Esophagus muscularis mucosa (tissue), 4 donors: ENCODE data around the gene LONP1. TPM values are rescaled to one million over a fixed set of nuclear protein-coding genes. Genes with fewer than 3 reads are reported as not detected.

Experiments
- DNase-seq: peaks from one replicate; pipeline ENCODE4 v3.0.0-alpha.2; 2017; ENCODE audit errors: extremely low spot score
- H3K27ac ChIP-seq, 4 donors: fragments of 200-600 bp; sonication (generic); replicated peaks in 1 of 4; 1 replicate in 3 of 4; 2 replicates in 1 of 4; pipeline ENCODE4 v1.5.1; 2016 to 2019; ENCODE audit warnings: mild to moderate bottlenecking in 1 of 4
- H3K27me3 ChIP-seq, 4 donors: fragments of 200-600 bp; sonication (generic); one replicate each; pipeline versions ENCODE4 v1.5.1 to v1.6.0; 2016 to 2019
- H3K36me3 ChIP-seq, 4 donors: fragments of 200-600 bp; sonication (generic); one replicate each; pipeline ENCODE4 v1.5.1; 2016 to 2019
- H3K4me1 ChIP-seq, 4 donors: fragments of 200-600 bp; sonication (generic); one replicate each; pipeline ENCODE4 v1.5.1; 2016 to 2019
- H3K4me3 ChIP-seq, 4 donors: fragments of 200-600 bp; sonication (generic); 1 replicate in 2 of 4; 2 replicates in 2 of 4; pipeline ENCODE4 v1.5.1; 2016 to 2019; ENCODE audit warnings: mild to moderate bottlenecking in 4 of 4, moderate library complexity in 1 of 4
- H3K9me3 ChIP-seq, 4 donors: fragments of 200-600 bp; sonication (generic); 1 replicate in 3 of 4; 2 replicates in 1 of 4; pipeline ENCODE4 v1.5.1; 2016 to 2019
- EP300 ChIP-seq: sonication (generic); formaldehyde crosslinking; IDR thresholded peaks from one replicate; pipeline ENCODE4 v1.6.1; 2017; ENCODE audit warnings: antibody characterized with exemption
- POLR2A ChIP-seq: fragments of 450-650 bp; IDR thresholded peaks from one replicate; pipeline ENCODE4 v1.6.1; 2017; ENCODE audit warnings: antibody characterized with exemption, moderate library complexity, mild to moderate bottlenecking, low read depth
- POLR2AphosphoS5 ChIP-seq, 2 donors: sonication (generic); formaldehyde crosslinking; IDR thresholded peaks; one replicate each; pipeline ENCODE4 v1.6.1; 2017; ENCODE audit warnings: antibody characterized with exemption in 2 of 2
- WGBS: methylation state at CpG from one replicate; pipeline ENCODE4 v1.1.5; 2018; 5-methylcytosine and 5-hydroxymethylcytosine counted together
- intact Hi-C: fragments of 100-400 bp; cut with DNase I; formaldehyde crosslinking; loops from one replicate; pipeline ENCODE4 v1.15.1; 2023
- total RNA-seq, 4 donors: library from RNA; depleted of rRNA; stranded (reverse); fragments of >200 nt; gene quantifications; one replicate each; pipeline versions ENCODE4 v1.1.0 to v1.2.1, GENCODE V29; 2016
- TF ChIP-seq, protein P1 (sequence below), 3 experiments: fragments of 200-600 bp in 2 of 3; fragments of 450-650 bp in 1 of 3; sonication (generic) in 2 of 3; IDR thresholded peaks; one replicate each; pipeline ENCODE4 v1.5.1; 2017 to 2019; ENCODE audit warnings: antibody characterized with exemption in 3 of 3, mild to moderate bottlenecking in 2 of 3, moderate library complexity in 1 of 3

LONP1 gene
- total RNA-seq, 4 donors from 2014 or later = 49.0 to 70.4 (median 54.3) TPM

DNA sequence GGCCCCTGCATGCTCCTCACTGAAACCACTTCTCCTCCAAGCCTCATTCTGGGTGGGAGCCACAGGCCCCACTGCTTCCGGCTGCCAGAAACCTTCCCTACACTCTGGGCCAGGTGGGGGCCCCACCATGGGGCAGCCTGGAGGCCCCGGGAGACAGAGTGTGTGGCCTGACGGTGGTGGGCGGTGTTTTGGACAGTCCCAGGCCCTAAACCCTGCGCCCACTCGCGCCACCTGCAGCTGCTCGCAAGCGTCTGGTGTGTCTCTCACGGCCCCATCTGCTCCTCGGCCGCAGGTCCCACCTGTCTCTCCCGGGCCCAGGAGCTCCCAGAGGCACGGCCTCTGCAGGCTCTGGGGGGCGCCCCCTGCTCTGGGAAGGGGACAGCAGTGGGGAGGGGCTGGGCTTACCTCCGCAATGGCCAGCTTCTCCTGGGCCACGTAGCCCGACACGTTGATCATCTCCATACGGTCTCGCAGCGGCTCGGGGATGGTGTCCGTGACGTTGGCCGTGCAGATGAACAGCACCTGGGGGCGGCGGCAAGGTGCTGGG lies 24.2 kb downstream of the LONP1 start:
- TF ChIP-seq, protein P1, sequence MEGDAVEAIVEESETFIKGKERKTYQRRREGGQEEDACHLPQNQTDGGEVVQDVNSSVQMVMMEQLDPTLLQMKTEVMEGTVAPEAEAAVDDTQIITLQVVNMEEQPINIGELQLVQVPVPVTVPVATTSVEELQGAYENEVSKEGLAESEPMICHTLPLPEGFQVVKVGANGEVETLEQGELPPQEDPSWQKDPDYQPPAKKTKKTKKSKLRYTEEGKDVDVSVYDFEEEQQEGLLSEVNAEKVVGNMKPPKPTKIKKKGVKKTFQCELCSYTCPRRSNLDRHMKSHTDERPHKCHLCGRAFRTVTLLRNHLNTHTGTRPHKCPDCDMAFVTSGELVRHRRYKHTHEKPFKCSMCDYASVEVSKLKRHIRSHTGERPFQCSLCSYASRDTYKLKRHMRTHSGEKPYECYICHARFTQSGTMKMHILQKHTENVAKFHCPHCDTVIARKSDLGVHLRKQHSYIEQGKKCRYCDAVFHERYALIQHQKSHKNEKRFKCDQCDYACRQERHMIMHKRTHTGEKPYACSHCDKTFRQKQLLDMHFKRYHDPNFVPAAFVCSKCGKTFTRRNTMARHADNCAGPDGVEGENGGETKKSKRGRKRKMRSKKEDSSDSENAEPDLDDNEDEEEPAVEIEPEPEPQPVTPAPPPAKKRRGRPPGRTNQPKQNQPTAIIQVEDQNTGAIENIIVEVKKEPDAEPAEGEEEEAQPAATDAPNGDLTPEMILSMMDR (IDR thresholded peaks at IDR 0.05) = no peak
- no peak for TF ChIP-seq EP300
- TF ChIP-seq POLR2AphosphoS5 (IDR thresholded peaks at IDR 0.05) = no peak
- no peak for TF ChIP-seq POLR2A
- Histone ChIP-seq H3K36me3 (peaks cover 64 to 92% (median 90%) of the 10 kb centered on the region in 4 donors), H3K27ac (no peak overlapping the region), H3K27me3 (no peaks in the 10 kb centered on the region), H3K4me3 (no peak overlapping the region), H3K9me3 (no peaks in the 10 kb centered on the region), H3K4me1 (peaks cover 22 to 39% (median 31%) of the 10 kb centered on the region in 4 donors)
- intact Hi-C loops = no loop called here
- no peak for DNase-seq
- WGBS = 69% methylated on average over 6 of the region's 28 CpGs

DNA sequence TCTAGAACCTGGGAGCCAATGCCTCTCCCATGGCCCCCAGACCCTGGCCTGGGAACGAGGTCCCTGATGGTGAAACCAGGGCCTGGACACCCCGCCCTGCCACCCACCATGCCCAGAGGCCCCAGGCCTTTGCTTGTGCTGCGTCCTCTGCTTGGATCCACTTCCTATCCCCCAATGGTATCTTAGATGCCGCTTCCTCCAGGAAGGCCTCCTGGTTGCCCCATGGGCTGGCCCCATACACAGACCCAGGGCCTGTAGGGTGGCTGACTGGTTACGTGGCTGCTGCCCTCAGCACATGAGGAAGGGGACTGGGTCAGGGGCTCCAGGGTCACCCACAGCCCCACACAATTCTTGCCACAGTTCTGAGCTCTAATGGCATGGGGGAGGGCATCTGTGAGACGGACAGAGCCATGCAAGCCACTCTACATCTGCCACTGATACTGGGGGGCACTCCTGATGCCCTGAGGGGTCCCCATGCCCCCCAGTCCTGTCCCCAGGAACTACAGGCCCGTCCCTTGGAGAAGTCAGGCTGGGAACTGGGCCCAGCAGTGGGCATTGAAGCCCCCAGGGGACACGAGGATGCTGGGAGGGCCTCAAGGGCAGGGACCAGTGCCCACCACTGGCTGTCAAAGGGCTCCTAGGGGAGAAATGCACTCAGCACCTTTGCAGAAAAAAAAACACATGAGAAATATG lies 24.8 kb downstream of the LONP1 start:
- WGBS = 89% methylated on average over 5 of the region's 8 CpGs
- Histone ChIP-seq H3K4me3 (no peak overlapping the region), H3K36me3 (peaks cover 58 to 86% (median 83%) of the 10 kb centered on the region in 4 donors), H3K27me3 (no peaks in the 10 kb centered on the region), H3K4me1 (peaks cover 22 to 42% (median 32%) of the 10 kb centered on the region in 4 donors), H3K27ac (no peak overlapping the region), H3K9me3 (no peaks in the 10 kb centered on the region)
- no peak for DNase-seq
- intact Hi-C loops = no loop called here
- no peak for TF ChIP-seq POLR2AphosphoS5 (IDR thresholded peaks at IDR 0.05)
- TF ChIP-seq POLR2A = no peak

DNA sequence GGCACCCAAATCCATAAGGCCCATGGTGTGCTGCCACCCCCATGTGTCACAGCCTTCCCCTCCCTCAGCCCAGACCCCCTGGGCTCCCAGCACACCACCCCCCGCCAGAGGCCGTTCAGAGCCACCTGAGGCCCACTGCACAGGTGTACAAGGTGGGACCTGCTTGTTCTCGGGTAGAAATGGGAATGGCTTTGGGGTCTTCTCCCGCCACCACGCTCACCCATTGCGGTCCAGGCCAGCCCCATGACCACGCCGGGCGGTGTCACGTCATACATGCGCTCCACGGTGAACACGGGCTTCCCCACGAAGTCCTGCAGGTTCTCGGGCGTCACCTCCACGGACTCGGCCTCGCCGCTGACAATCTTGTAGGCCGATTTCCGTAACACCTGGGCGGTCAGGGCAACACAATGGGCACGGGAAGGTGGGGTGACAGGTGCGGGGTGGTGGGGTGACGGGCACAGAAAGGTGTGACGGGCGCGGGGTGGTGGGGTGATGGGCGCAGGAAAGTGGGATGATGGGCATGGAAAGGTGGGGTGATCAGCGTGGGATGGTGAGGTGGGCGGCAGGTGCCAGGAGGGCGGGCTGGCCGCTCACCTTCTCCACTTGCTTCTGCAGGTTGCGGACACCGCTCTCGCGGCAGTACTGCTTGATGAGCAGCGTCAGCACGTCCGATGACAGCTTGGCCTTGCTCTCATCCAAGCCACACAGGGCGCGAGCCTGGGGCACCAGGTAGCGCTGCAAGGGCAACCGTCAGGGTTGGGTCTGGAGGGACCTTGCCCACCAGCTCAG lies 25.6 kb downstream of the LONP1 start:
- peaks cover 22 to 48% (median 36%) of the 10 kb centered on the region in 4 donors for H3K4me1 ChIP-seq
- no peaks in the 10 kb centered on the region for H3K9me3 ChIP-seq
- TF ChIP-seq POLR2A (no peak), EP300 (no peak)
- TF ChIP-seq, protein P1 (IDR thresholded peaks at IDR 0.05) = no peak
- DNase-seq = no peak
- H3K4me3 ChIP-seq = no peak overlapping the region
- no peaks in the 10 kb centered on the region for H3K27me3 ChIP-seq
- H3K36me3 ChIP-seq = peaks cover 53 to 78% (median 76%) of the 10 kb centered on the region in 4 donors
- WGBS = 92% methylated on average over 41 of the region's 45 CpGs
- no peak overlapping the region for H3K27ac ChIP-seq
- intact Hi-C loops = no loop called here

DNA sequence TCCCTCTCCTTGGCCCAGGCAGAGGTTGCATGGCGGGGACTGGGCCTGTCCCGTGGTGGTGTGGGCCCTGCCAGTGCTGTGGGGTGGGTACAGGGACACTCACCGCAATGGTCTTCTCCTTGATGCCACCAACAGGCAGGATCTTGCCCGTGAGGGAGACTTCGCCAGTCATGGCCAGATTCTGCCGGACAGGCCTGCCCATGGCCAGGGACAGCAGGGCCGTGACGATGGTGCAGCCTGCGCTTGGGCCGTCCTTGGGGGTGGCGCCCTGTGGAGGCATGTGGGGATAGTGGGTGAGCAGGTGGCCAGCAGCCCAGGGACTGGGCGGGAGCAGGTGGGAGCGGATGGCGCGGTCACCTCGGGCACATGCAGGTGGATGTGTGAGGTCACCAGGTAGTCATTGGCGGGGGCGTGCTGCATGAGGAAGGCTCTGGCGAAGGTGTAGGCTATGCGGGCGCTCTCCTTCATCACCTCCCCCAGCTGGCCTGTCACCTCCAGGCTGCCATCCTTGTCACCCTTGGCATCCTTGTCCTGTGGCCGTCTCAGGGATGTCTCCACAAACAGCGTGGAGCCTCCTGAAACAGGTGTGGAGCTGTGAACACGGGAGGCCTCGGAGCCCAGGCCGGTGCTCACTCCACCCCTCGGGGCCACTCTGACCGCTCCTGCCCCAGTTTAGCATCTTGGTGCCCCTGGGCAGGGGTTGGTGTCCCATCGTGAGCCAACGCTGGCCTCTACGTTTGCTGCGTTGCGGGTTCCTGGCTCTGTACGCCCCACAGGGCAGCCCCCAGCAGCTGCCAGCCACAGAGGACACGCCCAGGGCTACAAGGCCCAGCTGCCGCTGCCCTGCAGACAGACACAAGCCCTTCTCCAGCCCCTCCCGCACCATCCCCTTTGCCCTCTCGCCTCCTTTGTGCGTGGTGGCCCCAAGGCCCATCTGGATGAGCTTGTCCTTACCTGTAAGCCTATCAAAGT lies 26.5 kb downstream of the LONP1 start:
- peaks cover 45 to 70% (median 68%) of the 10 kb centered on the region in 4 donors for H3K36me3 ChIP-seq
- no peaks in the 10 kb centered on the region for H3K27me3 ChIP-seq
- TF ChIP-seq POLR2AphosphoS5 (IDR thresholded peaks at IDR 0.05) (no peak), EP300 (no peak), POLR2A (no peak)
- TF ChIP-seq, protein P1 (IDR thresholded peaks at IDR 0.05) = no peak
- intact Hi-C loops = no loop called here
- no peak overlapping the region for H3K4me3 ChIP-seq
- no peak for DNase-seq
- peak overlapping the region in 1 of 4 donors; percentile 3 for H3K27ac ChIP-seq
- WGBS = 79% methylated on average over 26 of the region's 39 CpGs
- no peaks in the 10 kb centered on the region for H3K9me3 ChIP-seq
- H3K4me1 ChIP-seq = peaks cover 22 to 48% (median 38%) of the 10 kb centered on the region in 4 donors
